ENCODE measurements around the gene EMX2.

Gene EMX2

GRCh38 chr10:117536072-117536865, 6.3 kb upstream of the EMX2 start:
- Mint-ChIP-seq H3K4me1 (peaks cover 4 to 11% of the 10 kb centered on the region in 2 donors), H3K36me3 (no peaks in the 10 kb centered on the region), H3K4me3 (peak overlapping the region in 1 of 2 donors; percentile 60), H3K9me3 (no peaks in the 10 kb centered on the region), H3K27me3 (peaks cover 74 to 90% of the 10 kb centered on the region in 2 donors), H3K27ac (peak overlapping the region; percentile 81)
- no peak for DNase-seq
- ATAC-seq (replicated peaks) = no peak

- ATAC-seq (replicated peaks) = no peak
- Mint-ChIP-seq H3K4me3 (no peak overlapping the region), H3K27me3 (peaks cover 74 to 90% of the 10 kb centered on the region in 2 donors), H3K4me1 (peaks cover 7 to 18% of the 10 kb centered on the region in 2 donors), H3K36me3 (no peaks in the 10 kb centered on the region), H3K9me3 (no peaks in the 10 kb centered on the region), H3K27ac (peak overlapping the region; percentile 81)
- DNase-seq = no peak
Observed at GRCh38 chr10:117536866-117537435, 5.6 kb upstream of the EMX2 start.

- no peak overlapping the region for H3K4me3 Mint-ChIP-seq
- DNase-seq = no peak
- H3K36me3 Mint-ChIP-seq = no peaks in the 10 kb centered on the region
- peaks cover 73 to 90% of the 10 kb centered on the region in 2 donors for H3K27me3 Mint-ChIP-seq
- ATAC-seq (replicated peaks) = peak; percentile 31 to 46
- H3K27ac Mint-ChIP-seq = peak overlapping the region; percentile 42
- peaks cover 6 to 19% of the 10 kb centered on the region in 2 donors for H3K4me1 Mint-ChIP-seq
- no peaks in the 10 kb centered on the region for H3K9me3 Mint-ChIP-seq
Observed at GRCh38 chr10:117537436-117537903, 5.1 kb upstream of the EMX2 start.

GRCh38 chr10:117537904-117538524, 4.5 kb upstream of the EMX2 start:
- Mint-ChIP-seq H3K27me3 (peaks cover 71 to 89% of the 10 kb centered on the region in 2 donors), H3K4me3 (peak overlapping the region; percentile 17 to 47), H3K4me1 (peaks cover 7 to 19% of the 10 kb centered on the region in 2 donors), H3K9me3 (no peaks in the 10 kb centered on the region), H3K27ac (peak overlapping the region; percentile 82), H3K36me3 (no peaks in the 10 kb centered on the region)
- DNase-seq (no peak), ATAC-seq (replicated peaks) (no peak)

- Mint-ChIP-seq H3K4me3 (no peak overlapping the region), H3K36me3 (peaks cover 0 to 6% of the 10 kb centered on the region in 2 donors), H3K4me1 (peaks cover 9 to 29% of the 10 kb centered on the region in 2 donors), H3K27ac (no peak overlapping the region), H3K9me3 (no peaks in the 10 kb centered on the region), H3K27me3 (peaks cover 70 to 90% of the 10 kb centered on the region in 2 donors)
- ATAC-seq (replicated peaks) (no peak), DNase-seq (no peak)
Observed at GRCh38 chr10:117539361-117539773, 3.2 kb upstream of the EMX2 start.

- Mint-ChIP-seq H3K4me1 (peaks cover 9 to 37% of the 10 kb centered on the region in 2 donors), H3K9me3 (no peaks in the 10 kb centered on the region), H3K36me3 (peaks cover 0 to 6% of the 10 kb centered on the region in 2 donors), H3K27me3 (peaks cover 70 to 94% of the 10 kb centered on the region in 2 donors), H3K4me3 (no peak overlapping the region), H3K27ac (peak overlapping the region; percentile 84)
- ATAC-seq (replicated peaks) = no peak
- no peak for DNase-seq
Observed at GRCh38 chr10:117539903-117540639, 2.5 kb upstream of the EMX2 start.

- DNase-seq (no peak), ATAC-seq (replicated peaks) (no peak)
- Mint-ChIP-seq H3K27me3 (peaks cover 66 to 92% of the 10 kb centered on the region in 2 donors), H3K36me3 (peaks cover 0 to 6% of the 10 kb centered on the region in 2 donors), H3K4me1 (peaks cover 9 to 42% of the 10 kb centered on the region in 2 donors), H3K9me3 (no peaks in the 10 kb centered on the region), H3K4me3 (no peak overlapping the region), H3K27ac (peak overlapping the region; percentile 84)
Observed at GRCh38 chr10:117540640-117541404, 1.7 kb upstream of the EMX2 start.

- peaks cover 0 to 1% of the 10 kb centered on the region in 2 donors for H3K9me3 Mint-ChIP-seq
- H3K4me3 Mint-ChIP-seq = peak overlapping the region in 1 of 2 donors; percentile 52
- no peak for ATAC-seq (replicated peaks)
- peaks cover 65 to 92% of the 10 kb centered on the region in 2 donors for H3K27me3 Mint-ChIP-seq
- peaks cover 9 to 48% of the 10 kb centered on the region in 2 donors for H3K4me1 Mint-ChIP-seq
- DNase-seq = no peak
- H3K27ac Mint-ChIP-seq = peak overlapping the region; percentile 93
- peaks cover 0 to 6% of the 10 kb centered on the region in 2 donors for H3K36me3 Mint-ChIP-seq
Observed at GRCh38 chr10:117541405-117541908, 1.1 kb upstream of the EMX2 start.

- peak overlapping the region; percentile 93 for H3K27ac Mint-ChIP-seq
- DNase-seq = no peak
- ATAC-seq (replicated peaks) = no peak
- peaks cover 0 to 6% of the 10 kb centered on the region in 2 donors for H3K36me3 Mint-ChIP-seq
- peaks cover 0 to 1% of the 10 kb centered on the region in 2 donors for H3K9me3 Mint-ChIP-seq
- peaks cover 66 to 92% of the 10 kb centered on the region in 2 donors for H3K27me3 Mint-ChIP-seq
- H3K4me3 Mint-ChIP-seq = peak overlapping the region; percentile 11 to 52
- H3K4me1 Mint-ChIP-seq = peaks cover 10 to 48% of the 10 kb centered on the region in 2 donors
Observed at GRCh38 chr10:117541909-117542705, 439 bp upstream of the EMX2 start.

- Mint-ChIP-seq H3K27ac (peak overlapping the region; percentile 89), H3K27me3 (peaks cover 73 to 92% of the 10 kb centered on the region in 2 donors), H3K4me1 (peaks cover 19 to 53% of the 10 kb centered on the region in 2 donors), H3K9me3 (peaks cover 0 to 1% of the 10 kb centered on the region in 2 donors), H3K4me3 (peak overlapping the region; percentile 62 to 64), H3K36me3 (peaks cover 0 to 13% of the 10 kb centered on the region in 2 donors)
- DNase-seq = no peak
- ATAC-seq (replicated peaks) = no peak
Observed at GRCh38 chr10:117543225-117544003, 868 bp downstream of the EMX2 start.

GRCh38 chr10:117544004-117544701, 1.6 kb downstream of the EMX2 start:
- no peak for ATAC-seq (replicated peaks)
- Mint-ChIP-seq H3K27me3 (peaks cover 71 to 91% of the 10 kb centered on the region in 2 donors), H3K27ac (peak overlapping the region; percentile 81), H3K9me3 (peaks cover 0 to 1% of the 10 kb centered on the region in 2 donors), H3K4me1 (peaks cover 19 to 53% of the 10 kb centered on the region in 2 donors), H3K36me3 (peaks cover 0 to 13% of the 10 kb centered on the region in 2 donors), H3K4me3 (peak overlapping the region; percentile 25 to 64)
- DNase-seq = no peak
